DND-41 (cell line): ENCODE measurements around the gene WNT9A.

Experiments
- ATAC-seq: fragments of 200-7000 bp; cut with Tn5 transposase; 3 replicates; pipeline ENCODE4 v1.9.1; 2021; ENCODE audit warnings: low read depth; ENCODE audit not compliant: insufficient read depth
- DNase-seq: peaks from one replicate; pipeline ENCODE4 v3.0.0-alpha.2; 2020
- H2AFZ ChIP-seq: 2 replicates; pipeline ENCODE4 v1.6.0; 2012; ENCODE audit warnings: low read depth, low read length
- H3K27ac ChIP-seq: 2 replicates; pipeline ENCODE4 v1.5.1; 2012; ENCODE audit warnings: low read length, inconsistent platforms
- H3K27me3 ChIP-seq: fragments of 200-600 bp; sonication (generic); 2 replicates; pipeline ENCODE4 v1.6.0; 2012; ENCODE audit warnings: low read length, mild to moderate bottlenecking, inconsistent platforms; ENCODE audit not compliant: insufficient read depth, poor library complexity
- H3K36me3 ChIP-seq: 2 replicates; pipeline ENCODE4 v1.5.1; 2012; ENCODE audit warnings: low read length, inconsistent platforms; ENCODE audit not compliant: insufficient read depth
- H3K4me1 ChIP-seq: 2 replicates; pipeline ENCODE4 v1.5.1; 2012; ENCODE audit warnings: mild to moderate bottlenecking, low read length; ENCODE audit not compliant: insufficient read depth
- H3K4me2 ChIP-seq: 2 replicates; pipeline ENCODE4 v1.6.0; 2012; ENCODE audit warnings: mild to moderate bottlenecking, moderate library complexity, low read length, inconsistent platforms; ENCODE audit not compliant: insufficient read depth
- H3K4me3 ChIP-seq, 2 experiments: fragments of 200-600 bp in 1 of 2; shearing (Covaris generic) in 1 of 2; 2 replicates each; pipeline ENCODE4 v1.5.1; 2012 to 2016; ENCODE audit warnings: inconsistent platforms in 2 of 2, low read length in 2 of 2, mild to moderate bottlenecking in 2 of 2, low read depth in 1 of 2, moderate library complexity in 1 of 2
- H3K79me2 ChIP-seq: 2 replicates; pipeline ENCODE4 v1.6.0; 2012; ENCODE audit warnings: low read length, inconsistent platforms; ENCODE audit not compliant: insufficient read depth
- H3K9ac ChIP-seq: 2 replicates; pipeline ENCODE4 v1.6.0; 2012; ENCODE audit warnings: low read depth, mild to moderate bottlenecking, inconsistent platforms, low read length, moderate library complexity
- H3K9me3 ChIP-seq: 2 replicates; pipeline ENCODE4 v1.5.1; 2012; ENCODE audit warnings: low read length, moderate library complexity, mild to moderate bottlenecking, inconsistent platforms; ENCODE audit not compliant: insufficient read depth, severe bottlenecking
- H4K20me1 ChIP-seq: 2 replicates; pipeline ENCODE4 v1.6.0; 2012; ENCODE audit warnings: low read length; ENCODE audit not compliant: insufficient read depth
- EZH2 ChIP-seq: IDR thresholded peaks from 3 replicates; pipeline ENCODE4 v1.6.1; 2012; ENCODE audit warnings: borderline replicate concordance, low read depth, mild to moderate bottlenecking, moderate library complexity, low read length, inconsistent platforms; ENCODE audit not compliant: severe bottlenecking
- TF ChIP-seq, protein P1 (sequence below): IDR thresholded peaks from 2 replicates; pipeline ENCODE4 v1.5.1; 2012; ENCODE audit warnings: borderline replicate concordance, low read length, moderate library complexity, mild to moderate bottlenecking; ENCODE audit not compliant: poor library complexity, severe bottlenecking; ENCODE audit errors: extremely low read depth

WNT9A gene

GRCh38 chr1:227886993-227887696 is 60.6 kb downstream of the WNT9A start:
- no peak for ATAC-seq
- Histone ChIP-seq H3K9ac (no peak overlapping the region), H3K4me1 (no peaks in the 10 kb centered on the region), H4K20me1 (peaks cover 4% of the 10 kb centered on the region; the same call in 1 of the 2 replicates), H3K79me2 (no peaks in the 10 kb centered on the region), H3K27ac (no peak overlapping the region), H3K36me3 (no peaks in the 10 kb centered on the region), H3K4me3 (no peak overlapping the region), H3K27me3 (no peaks in the 10 kb centered on the region), H3K4me2 (no peak overlapping the region), H2AFZ (no peak overlapping the region), H3K9me3 (no peaks in the 10 kb centered on the region)
- TF ChIP-seq, protein P1, sequence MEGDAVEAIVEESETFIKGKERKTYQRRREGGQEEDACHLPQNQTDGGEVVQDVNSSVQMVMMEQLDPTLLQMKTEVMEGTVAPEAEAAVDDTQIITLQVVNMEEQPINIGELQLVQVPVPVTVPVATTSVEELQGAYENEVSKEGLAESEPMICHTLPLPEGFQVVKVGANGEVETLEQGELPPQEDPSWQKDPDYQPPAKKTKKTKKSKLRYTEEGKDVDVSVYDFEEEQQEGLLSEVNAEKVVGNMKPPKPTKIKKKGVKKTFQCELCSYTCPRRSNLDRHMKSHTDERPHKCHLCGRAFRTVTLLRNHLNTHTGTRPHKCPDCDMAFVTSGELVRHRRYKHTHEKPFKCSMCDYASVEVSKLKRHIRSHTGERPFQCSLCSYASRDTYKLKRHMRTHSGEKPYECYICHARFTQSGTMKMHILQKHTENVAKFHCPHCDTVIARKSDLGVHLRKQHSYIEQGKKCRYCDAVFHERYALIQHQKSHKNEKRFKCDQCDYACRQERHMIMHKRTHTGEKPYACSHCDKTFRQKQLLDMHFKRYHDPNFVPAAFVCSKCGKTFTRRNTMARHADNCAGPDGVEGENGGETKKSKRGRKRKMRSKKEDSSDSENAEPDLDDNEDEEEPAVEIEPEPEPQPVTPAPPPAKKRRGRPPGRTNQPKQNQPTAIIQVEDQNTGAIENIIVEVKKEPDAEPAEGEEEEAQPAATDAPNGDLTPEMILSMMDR: no peak
- no peak for TF ChIP-seq EZH2
- DNase-seq: no peak

DNA sequence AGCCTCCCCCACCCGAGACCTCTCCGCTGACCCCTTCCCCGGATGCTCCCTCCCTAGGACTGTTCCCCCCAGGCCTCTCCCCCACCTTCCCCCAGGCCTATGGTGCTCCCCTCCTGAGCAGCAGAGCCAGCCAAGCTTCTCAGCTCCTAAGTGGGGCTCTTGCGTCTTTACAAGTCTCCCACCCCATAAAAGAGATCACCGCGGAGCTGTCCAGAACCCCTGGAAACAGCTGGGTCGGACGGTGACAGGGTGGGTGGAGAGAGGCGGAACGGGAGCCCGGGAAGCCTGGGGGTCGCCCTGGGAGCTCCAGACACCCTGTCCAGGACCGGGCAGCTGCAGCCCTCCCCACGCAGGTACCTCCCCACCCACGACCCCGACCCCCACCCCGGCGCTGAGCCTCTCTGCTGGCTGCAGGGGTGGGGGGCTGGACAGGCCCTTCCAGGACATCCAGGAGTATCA is 61.2 kb downstream of the WNT9A start:
- Histone ChIP-seq H3K79me2 (no peaks in the 10 kb centered on the region), H3K27me3 (no peaks in the 10 kb centered on the region), H4K20me1 (peaks cover 4% of the 10 kb centered on the region; the same call in 1 of the 2 replicates), H3K27ac (no peak overlapping the region), H3K4me3 (no peak overlapping the region), H3K9me3 (no peaks in the 10 kb centered on the region), H3K4me2 (no peak overlapping the region), H3K4me1 (no peaks in the 10 kb centered on the region), H2AFZ (no peak overlapping the region), H3K9ac (no peak overlapping the region), H3K36me3 (no peaks in the 10 kb centered on the region)
- ATAC-seq (no peak), DNase-seq (no peak)
- TF ChIP-seq, protein P1: no peak
- no peak for TF ChIP-seq EZH2

- Histone ChIP-seq H2AFZ (no peak overlapping the region), H3K9ac (no peak overlapping the region), H3K4me2 (no peak overlapping the region), H3K9me3 (no peaks in the 10 kb centered on the region), H3K4me3 (no peak overlapping the region), H3K4me1 (no peaks in the 10 kb centered on the region), H4K20me1 (peaks cover 4% of the 10 kb centered on the region; the same call in 1 of the 2 replicates), H3K27me3 (no peaks in the 10 kb centered on the region), H3K36me3 (no peaks in the 10 kb centered on the region), H3K79me2 (no peaks in the 10 kb centered on the region), H3K27ac (no peak overlapping the region)
- no peak for ATAC-seq
- TF ChIP-seq, protein P1: no peak
- TF ChIP-seq EZH2: no peak
- peak; percentile 3 for DNase-seq
Measured at GRCh38 chr1:227885648-227886502, 61.9 kb downstream of the WNT9A start.
